Activated B cell treated with CpG ODN at 0.5 μM for 24 hours (primary cell): ENCODE results near the gene ALPL. TPM values are rescaled to one million over a fixed set of nuclear protein-coding genes. Genes with fewer than 3 reads are reported as not detected.

Experiments
- ATAC-seq: fragments of 200-7000 bp; cut with Tn5 transposase; one replicate; pipeline ENCODE4 v1.10.0; 2021; ENCODE audit warnings: low read depth, mild to moderate bottlenecking, moderate library complexity
- CTCF ChIA-PET: fragments of 350-600 bp; sonication (Branson Sonifier 250); formaldehyde crosslinking; loops from one replicate; lab custom pipeline; 2021; ENCODE audit warnings: antibody characterized with exemption; lab: Charles Lee
- POLR2A ChIA-PET: fragments of 350-600 bp; sonication (Branson Sonifier 250); formaldehyde crosslinking; loops from one replicate; lab custom pipeline; 2021; ENCODE audit warnings: antibody characterized with exemption; lab: Charles Lee
- DNase-seq: peaks from one replicate; pipeline ENCODE4 v3.0.0; 2022
- H3K27ac Mint-ChIP-seq: one replicate; pipeline ENCODE4 v1.8.0; 2020; ENCODE audit warnings: mixed read lengths
- H3K27me3 Mint-ChIP-seq: one replicate; pipeline ENCODE4 v1.8.0; 2021; ENCODE audit warnings: mixed read lengths
- H3K36me3 Mint-ChIP-seq: one replicate; pipeline ENCODE4 v1.8.0; 2021; ENCODE audit warnings: low read depth, mixed read lengths
- H3K4me1 Mint-ChIP-seq: one replicate; pipeline ENCODE4 v1.8.0; 2021; ENCODE audit warnings: mixed read lengths
- H3K4me3 Mint-ChIP-seq: one replicate; pipeline ENCODE4 v1.8.0; 2020; ENCODE audit warnings: mild to moderate bottlenecking, mixed read lengths
- H3K9me3 Mint-ChIP-seq: one replicate; pipeline ENCODE4 v1.8.0; 2020; ENCODE audit warnings: mixed read lengths
- intact Hi-C: fragments of 100-400 bp; cut with micrococcal nuclease; formaldehyde crosslinking; loops from one replicate; pipeline ENCODE4 v1.15.1; 2024
- total RNA-seq: library from RNA; stranded (reverse); gene quantifications from 2 replicates; pipeline ENCODE4 v1.2.3, GENCODE V29; 2022
- TF ChIP-seq, protein P1 (sequence below): fragments of 200-600 bp; IDR thresholded peaks from one replicate; pipeline ENCODE4 v1.8.0; 2022; ENCODE audit warnings: antibody characterized with exemption, mild to moderate bottlenecking

The ALPL gene
- total RNA-seq, 1 donor from 2014 or later = 14.7 TPM

- Mint-ChIP-seq H3K4me1 (no peaks in the 10 kb centered on the region), H3K27me3 (peaks cover 8% of the 10 kb centered on the region), H3K36me3 (no peaks in the 10 kb centered on the region), H3K27ac (no peak overlapping the region), H3K9me3 (no peaks in the 10 kb centered on the region), H3K4me3 (no peak overlapping the region)
- CTCF ChIA-PET = interaction anchor here (0.7 kb wide), 1 partner anchor 248 kb away, joined by 3 read pairs; no protein-coding TSS in a partner anchor
- intact Hi-C loops = no loop called here
- ATAC-seq (no peak), DNase-seq (no peak)
- TF ChIP-seq, protein P1, sequence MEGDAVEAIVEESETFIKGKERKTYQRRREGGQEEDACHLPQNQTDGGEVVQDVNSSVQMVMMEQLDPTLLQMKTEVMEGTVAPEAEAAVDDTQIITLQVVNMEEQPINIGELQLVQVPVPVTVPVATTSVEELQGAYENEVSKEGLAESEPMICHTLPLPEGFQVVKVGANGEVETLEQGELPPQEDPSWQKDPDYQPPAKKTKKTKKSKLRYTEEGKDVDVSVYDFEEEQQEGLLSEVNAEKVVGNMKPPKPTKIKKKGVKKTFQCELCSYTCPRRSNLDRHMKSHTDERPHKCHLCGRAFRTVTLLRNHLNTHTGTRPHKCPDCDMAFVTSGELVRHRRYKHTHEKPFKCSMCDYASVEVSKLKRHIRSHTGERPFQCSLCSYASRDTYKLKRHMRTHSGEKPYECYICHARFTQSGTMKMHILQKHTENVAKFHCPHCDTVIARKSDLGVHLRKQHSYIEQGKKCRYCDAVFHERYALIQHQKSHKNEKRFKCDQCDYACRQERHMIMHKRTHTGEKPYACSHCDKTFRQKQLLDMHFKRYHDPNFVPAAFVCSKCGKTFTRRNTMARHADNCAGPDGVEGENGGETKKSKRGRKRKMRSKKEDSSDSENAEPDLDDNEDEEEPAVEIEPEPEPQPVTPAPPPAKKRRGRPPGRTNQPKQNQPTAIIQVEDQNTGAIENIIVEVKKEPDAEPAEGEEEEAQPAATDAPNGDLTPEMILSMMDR = no peak
- POLR2A ChIA-PET = no interaction called here
Measured at GRCh38 chr1:21572221-21572620, 63.0 kb downstream of the ALPL start.

GRCh38 chr1:21572735-21573277 lies 63.6 kb downstream of the ALPL start:
- Mint-ChIP-seq H3K36me3 (no peaks in the 10 kb centered on the region), H3K4me1 (no peaks in the 10 kb centered on the region), H3K27ac (no peak overlapping the region), H3K9me3 (no peaks in the 10 kb centered on the region), H3K27me3 (peaks cover 8% of the 10 kb centered on the region), H3K4me3 (no peak overlapping the region)
- intact Hi-C loops = no loop called here
- POLR2A ChIA-PET = no interaction called here
- ATAC-seq (no peak), DNase-seq (no peak)
- CTCF ChIA-PET = no interaction called here
- TF ChIP-seq, protein P1 = no peak

- Mint-ChIP-seq H3K27ac (no peak overlapping the region), H3K36me3 (no peaks in the 10 kb centered on the region), H3K9me3 (no peaks in the 10 kb centered on the region), H3K4me3 (no peak overlapping the region), H3K27me3 (peaks cover 8% of the 10 kb centered on the region), H3K4me1 (no peaks in the 10 kb centered on the region)
- no peak for ATAC-seq
- ChIA-PET POLR2A (no interaction called here), CTCF (no interaction called here)
- DNase-seq = no peak
- intact Hi-C loops = no loop called here
- TF ChIP-seq, protein P1 = no peak
Measured at GRCh38 chr1:21573475-21573874, 64.3 kb downstream of the ALPL start.

DNA sequence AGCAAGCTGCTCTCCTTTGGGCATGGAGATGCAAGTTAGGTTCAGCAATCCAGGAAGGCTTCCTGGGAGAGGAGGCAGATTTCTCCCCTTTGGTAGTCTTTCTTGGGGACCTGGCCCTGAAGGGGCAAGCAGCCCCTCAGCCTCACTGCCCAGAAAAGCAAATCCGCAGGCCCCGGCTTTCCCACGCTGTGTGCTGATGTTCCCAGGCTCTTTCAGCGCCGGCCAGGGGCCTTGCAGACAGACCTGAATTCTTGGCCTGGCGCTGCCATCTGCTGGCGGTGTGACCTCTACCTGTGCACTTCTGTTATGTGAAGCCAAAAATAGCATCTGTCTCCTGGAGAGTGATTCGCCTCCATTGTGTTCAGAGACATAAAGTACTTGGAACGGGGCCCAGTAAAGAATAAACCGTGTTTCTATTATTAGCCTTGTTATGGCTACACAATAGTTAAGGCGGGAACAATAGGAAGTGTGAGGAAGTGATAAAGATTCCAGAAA lies 64.8 kb downstream of the ALPL start:
- H3K4me3 Mint-ChIP-seq = no peak overlapping the region
- no peaks in the 10 kb centered on the region for H3K4me1 Mint-ChIP-seq
- ATAC-seq (peak; percentile 52), DNase-seq (no peak)
- H3K36me3 Mint-ChIP-seq = no peaks in the 10 kb centered on the region
- H3K27me3 Mint-ChIP-seq = peaks cover 8% of the 10 kb centered on the region
- intact Hi-C loops = loop anchor here (1.0 kb wide), 2 partner anchors 65 to 204 kb away; partner anchors contain the start of gene ALPL
- ChIA-PET POLR2A (no interaction called here), CTCF (no interaction called here)
- no peaks in the 10 kb centered on the region for H3K9me3 Mint-ChIP-seq
- no peak overlapping the region for H3K27ac Mint-ChIP-seq
- TF ChIP-seq, protein P1 = no peak

DNA sequence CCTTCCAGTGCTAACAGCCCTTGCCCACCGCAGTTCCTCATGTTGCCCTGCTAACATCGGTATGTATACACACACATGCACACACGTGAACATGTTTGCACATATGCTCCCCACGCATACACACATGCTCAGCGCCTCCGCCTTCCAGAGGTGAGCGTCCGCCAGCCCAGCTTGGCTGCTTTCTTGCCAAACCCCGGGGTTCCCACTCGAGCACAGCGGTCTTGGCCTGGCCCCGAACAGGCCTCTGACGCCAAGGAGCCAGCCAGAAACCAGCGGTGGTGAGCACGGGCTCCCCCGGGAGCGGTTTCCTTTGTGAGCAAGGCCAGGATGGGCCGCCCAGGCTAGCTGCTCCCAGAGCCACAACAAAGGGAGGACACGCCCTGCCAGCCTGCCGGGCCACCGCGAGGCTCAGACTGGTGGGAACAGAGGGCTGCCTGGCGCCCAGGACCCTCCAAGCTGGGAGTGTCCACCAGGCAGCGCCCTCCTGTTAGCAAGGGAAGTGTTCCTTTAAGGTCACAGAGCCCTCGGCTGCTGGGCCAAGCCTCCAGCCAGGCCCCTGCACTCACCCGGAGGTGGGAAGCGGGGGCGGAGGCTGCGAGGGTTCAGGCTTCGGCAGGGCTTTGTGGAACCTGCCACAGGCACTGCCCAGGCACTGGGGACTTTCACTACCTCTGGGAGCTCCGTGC lies 65.4 kb downstream of the ALPL start:
- ATAC-seq (no peak), DNase-seq (no peak)
- H3K9me3 Mint-ChIP-seq = no peaks in the 10 kb centered on the region
- ChIA-PET CTCF (interaction anchor here (1.3 kb wide), 1 partner anchor 204 kb away, joined by 3 read pairs; no protein-coding TSS in a partner anchor), POLR2A (interaction anchor here (0.6 kb wide), 1 partner anchor 169 kb away, joined by 8 read pairs; no protein-coding TSS in a partner anchor)
- intact Hi-C loops = loop anchor here (1.0 kb wide), 2 partner anchors 65 to 204 kb away; partner anchors contain the start of gene ALPL
- H3K36me3 Mint-ChIP-seq = no peaks in the 10 kb centered on the region
- no peak overlapping the region for H3K4me3 Mint-ChIP-seq
- H3K4me1 Mint-ChIP-seq = no peaks in the 10 kb centered on the region
- TF ChIP-seq, protein P1 = no peak
- H3K27ac Mint-ChIP-seq = no peak overlapping the region
- H3K27me3 Mint-ChIP-seq = peaks cover 8% of the 10 kb centered on the region
